Sigmoid colon (tissue), 3 donors: ENCODE data around the gene SLC5A1.
"Not testable (repeated sequence)": the region's sequence is repeated elsewhere in the genome, so short reads cannot be mapped to it uniquely, and the experiment has no call there.

Experiments used
- POLR2A ChIP-seq, 2 donors: fragments of 450-650 bp; IDR thresholded peaks; one replicate each; pipeline ENCODE4 v1.6.1; 2016; ENCODE audit warnings: antibody characterized with exemption in 2 of 2, mild to moderate bottlenecking in 2 of 2, moderate library complexity in 2 of 2
- TF ChIP-seq, protein P1 (sequence below), 4 experiments: fragments of 450-650 bp in 3 of 4; fragments of 200-600 bp in 1 of 4; IDR thresholded peaks; one replicate each; pipeline ENCODE4 v1.5.1; 2016 to 2019; ENCODE audit warnings: antibody characterized with exemption in 4 of 4, mild to moderate bottlenecking in 3 of 4, moderate library complexity in 2 of 4

DNA sequence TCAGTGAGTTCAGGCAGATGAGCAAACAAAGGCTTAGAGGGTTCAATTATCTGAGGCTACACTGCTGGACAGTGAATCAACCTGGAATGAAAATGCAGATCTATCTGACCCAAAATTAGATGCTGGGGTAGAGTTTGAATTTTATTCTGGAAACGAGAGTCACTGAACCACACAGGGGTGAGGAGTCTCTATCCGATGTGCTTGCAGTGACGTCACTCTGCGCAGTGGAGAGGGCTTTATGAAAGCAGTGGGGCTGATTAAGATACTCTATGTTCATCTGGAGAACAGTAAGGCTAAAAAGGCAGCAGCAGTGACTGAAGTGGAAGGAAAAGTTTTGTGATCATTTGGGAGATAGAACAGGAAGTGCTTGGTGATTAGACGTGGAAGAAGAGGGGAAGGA lies 117.3 kb downstream of the SLC5A1 start:
- not testable (repeated sequence) for TF ChIP-seq POLR2A (IDR thresholded peaks at IDR 0.05)
- TF ChIP-seq, protein P1, sequence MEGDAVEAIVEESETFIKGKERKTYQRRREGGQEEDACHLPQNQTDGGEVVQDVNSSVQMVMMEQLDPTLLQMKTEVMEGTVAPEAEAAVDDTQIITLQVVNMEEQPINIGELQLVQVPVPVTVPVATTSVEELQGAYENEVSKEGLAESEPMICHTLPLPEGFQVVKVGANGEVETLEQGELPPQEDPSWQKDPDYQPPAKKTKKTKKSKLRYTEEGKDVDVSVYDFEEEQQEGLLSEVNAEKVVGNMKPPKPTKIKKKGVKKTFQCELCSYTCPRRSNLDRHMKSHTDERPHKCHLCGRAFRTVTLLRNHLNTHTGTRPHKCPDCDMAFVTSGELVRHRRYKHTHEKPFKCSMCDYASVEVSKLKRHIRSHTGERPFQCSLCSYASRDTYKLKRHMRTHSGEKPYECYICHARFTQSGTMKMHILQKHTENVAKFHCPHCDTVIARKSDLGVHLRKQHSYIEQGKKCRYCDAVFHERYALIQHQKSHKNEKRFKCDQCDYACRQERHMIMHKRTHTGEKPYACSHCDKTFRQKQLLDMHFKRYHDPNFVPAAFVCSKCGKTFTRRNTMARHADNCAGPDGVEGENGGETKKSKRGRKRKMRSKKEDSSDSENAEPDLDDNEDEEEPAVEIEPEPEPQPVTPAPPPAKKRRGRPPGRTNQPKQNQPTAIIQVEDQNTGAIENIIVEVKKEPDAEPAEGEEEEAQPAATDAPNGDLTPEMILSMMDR (IDR thresholded peaks at IDR 0.05): not testable (repeated sequence)
